HepG2 (cell line): ENCODE data around the gene ACBD6. TPM values are rescaled to one million over a fixed set of nuclear protein-coding genes. Genes with fewer than 3 reads are reported as not detected.

ENCODE experiments used
- ATAC-seq: fragments of 200-7000 bp; cut with Tn5 transposase; 3 replicates; pipeline ENCODE4 v1.9.1; 2020; ENCODE audit warnings: mild to moderate bottlenecking, moderate library complexity
- BruUV-seq: library from RNA; stranded (reverse); fragments of 400-500 nt; replicated peaks from 2 replicates; lab custom pipeline; 2021; lab: Mats Ljungman, UMichigan
- CTCF ChIA-PET: fragments of 300-600 bp; formaldehyde crosslinking; extraction: SDS; loops from one replicate; lab custom pipeline; 2021; ENCODE audit warnings: low total read pairs, inconsistent platforms, low intra/inter-chr PET ratio; lab: Yijun Ruan, JAX
- POLR2A ChIA-PET: fragments of 350-600 bp; sonication (Branson Sonifier 250); formaldehyde crosslinking; loops from one replicate; lab custom pipeline; 2020; ENCODE audit warnings: antibody characterized with exemption, inconsistent platforms; lab: Yijun Ruan, JAX
- DNase-seq: peaks from one replicate; pipeline ENCODE4 v3.0.0-alpha.2; 2015; ENCODE audit warnings: low spot score
- FAIRE-seq: peaks from 3 replicates; lab custom pipeline; 2011; peaks lifted over from hg19 to GRCh38; lab: Jason Lieb, UNC
- H2AFZ ChIP-seq: one replicate; pipeline ENCODE4 v1.6.1; 2011; ENCODE audit warnings: low read length, inconsistent platforms
- H3K27ac ChIP-seq: fragments of 300-600 bp; 3 replicates; pipeline ENCODE4 v1.8.0; 2011; ENCODE audit warnings: mixed run types, mild to moderate bottlenecking, mixed read lengths, low read length, inconsistent platforms; ENCODE audit not compliant: insufficient read depth; ENCODE audit errors: extremely low read length
- H3K27me3 ChIP-seq, 2 experiments: fragments of 200-600 bp in 1 of 2; 2 replicates in 1 of 2; 3 replicates in 1 of 2; pipeline versions ENCODE4 v1.6.0 to v1.8.0; 2011; ENCODE audit warnings: low read length in 2 of 2, mild to moderate bottlenecking in 2 of 2, moderate library complexity in 2 of 2, inconsistent platforms in 1 of 2; ENCODE audit not compliant: insufficient read depth in 2 of 2, control insufficient read depth in 1 of 2
- H3K36me3 ChIP-seq, 2 experiments: fragments of 200-600 bp in 1 of 2; replicated peaks in 1 of 2; 2 replicates in 1 of 2; 3 replicates in 1 of 2; pipeline versions ENCODE4 v1.5.1 to v1.8.0; 2011; ENCODE audit warnings: low read length in 2 of 2, inconsistent platforms in 1 of 2; ENCODE audit not compliant: insufficient read depth in 2 of 2, control insufficient read depth in 1 of 2
- H3K4me1 ChIP-seq: 2 replicates; pipeline ENCODE4 v1.5.1; 2012; ENCODE audit warnings: low read length, inconsistent platforms; ENCODE audit not compliant: insufficient read depth
- H3K4me2 ChIP-seq: 2 replicates; pipeline ENCODE4 v1.6.0; 2011; ENCODE audit warnings: low read depth, low read length, inconsistent platforms
- H3K4me3 ChIP-seq, 3 experiments: fragments of 200-600 bp in 1 of 3; sonication (generic), shearing (Covaris generic) in 1 of 3; replicated peaks in 1 of 3; 2 replicates each; pipeline ENCODE4 v1.5.1; 2011 to 2016; ENCODE audit warnings: low read length in 3 of 3, inconsistent platforms in 2 of 3, low read depth in 2 of 3, mild to moderate bottlenecking in 2 of 3, control low read depth in 1 of 3, mixed read lengths in 1 of 3; ENCODE audit not compliant: insufficient read depth in 1 of 3
- H3K79me2 ChIP-seq: one replicate; pipeline ENCODE4 v1.6.1; 2011; ENCODE audit warnings: low read length, inconsistent platforms; ENCODE audit not compliant: insufficient read depth
- H3K9ac ChIP-seq: 2 replicates; pipeline ENCODE4 v1.6.0; 2011; ENCODE audit warnings: mild to moderate bottlenecking, low read depth, low read length, inconsistent platforms; ENCODE audit not compliant: insufficient read depth
- H3K9me3 ChIP-seq: 2 replicates; pipeline ENCODE4 v1.5.1; 2012; ENCODE audit warnings: mild to moderate bottlenecking, low read length
- H4K20me1 ChIP-seq: 2 replicates; pipeline ENCODE4 v1.6.0; 2011; ENCODE audit warnings: inconsistent platforms, mild to moderate bottlenecking, low read length, moderate library complexity; ENCODE audit not compliant: insufficient read depth
- CEBPG ChIP-seq: IDR thresholded peaks from 2 replicates; pipeline ENCODE4 v1.6.1; 2016
- EHMT2 ChIP-seq: fragments of 200-600 bp; sonication (generic); IDR thresholded peaks from 2 replicates; pipeline ENCODE4 v1.7.0; 2017; ENCODE audit warnings: antibody characterized with exemption, low read depth, low read length, borderline replicate concordance
- ESRRA ChIP-seq: sonication (generic); formaldehyde crosslinking; IDR thresholded peaks from 2 replicates; pipeline ENCODE4 v1.5.1; 2020; ENCODE audit warnings: mild to moderate bottlenecking, low read depth, missing genetic modification reagents
- EZH2 ChIP-seq: conservative IDR thresholded peaks from 2 replicates; pipeline ENCODE4 v1.6.1; 2012; ENCODE audit warnings: mild to moderate bottlenecking, low read depth, low read length, moderate library complexity
- FOXC1 ChIP-seq: sonication (generic); formaldehyde crosslinking; IDR thresholded peaks from 2 replicates; pipeline ENCODE4 v1.8.0; 2022; ENCODE audit warnings: mild to moderate bottlenecking, missing genetic modification reagents, borderline replicate concordance
- RXRA ChIP-seq: sonication (generic); formaldehyde crosslinking; IDR thresholded peaks from 2 replicates; pipeline ENCODE4 v1.5.1; 2020; ENCODE audit warnings: missing genetic modification reagents
- U2AF2 ChIP-seq: fragments of 200-400 bp; formaldehyde crosslinking; IDR thresholded peaks from 2 replicates; pipeline ENCODE4 v1.6.1; 2017; ENCODE audit warnings: low read depth, mild to moderate bottlenecking, low read length
- ZNF546 ChIP-seq: sonication (generic); formaldehyde crosslinking; conservative IDR thresholded peaks from 2 replicates; pipeline ENCODE4 v1.8.1; 2023; ENCODE audit warnings: mild to moderate bottlenecking, missing genetic modification reagents
- ZNF557 ChIP-seq: sonication (generic); formaldehyde crosslinking; IDR thresholded peaks from 2 replicates; pipeline ENCODE4 v1.4.0; 2020; ENCODE audit warnings: missing genetic modification reagents
- ZNF660 ChIP-seq: sonication (generic); formaldehyde crosslinking; IDR thresholded peaks from 2 replicates; pipeline ENCODE4 v1.5.1; 2020; ENCODE audit warnings: mild to moderate bottlenecking, low read depth, missing genetic modification reagents, borderline replicate concordance
- WGBS: methylation state at CpG from one replicate; pipeline ENCODE4 v1.1.6; 2017; ENCODE audit warnings: low lambda C conversion rate; 5-methylcytosine and 5-hydroxymethylcytosine counted together
- in situ Hi-C: cut with HindIII; loops from 2 replicates; pipeline ENCODE4 v1.10.0; 2017; ENCODE audit warnings: low pct_unique_long_range_greater_than_20kb; ENCODE audit not compliant: extremely low pct_ligation_motif_present
- intact Hi-C: fragments of 100-400 bp; cut with micrococcal nuclease; formaldehyde crosslinking; loops from one replicate; pipeline ENCODE4 v1.10.0; 2022; ENCODE audit not compliant: unreplicated experiment
- polyA plus RNA-seq, 8 experiments: library from polyadenylated mRNA; depleted of rRNA in 3 of 8; stranded (reverse) in 7 of 8; unstranded in 1 of 8; fragments of >200 nt; fragmentation: Illumina TruSeq in 4 of 8; extraction: Trizol in 4 of 8; gene quantifications; 2 replicates each; pipeline versions ENCODE4 v1.2.1 to v1.2.3, GENCODE V29; 2011 to 2016; ENCODE audit warnings: low read depth in 4 of 8, missing spikeins in 1 of 8, mixed read lengths in 1 of 8; ENCODE audit not compliant: insufficient read depth in 1 of 8
- total RNA-seq, 5 experiments: library from RNA; depleted of rRNA; stranded (reverse); fragments of >200 nt; fragmentation: Illumina TruSeq; extraction: Trizol; gene quantifications; 2 replicates each; pipeline ENCODE4 v1.2.3, GENCODE V29; 2016; ENCODE audit warnings: low read depth in 1 of 5
- TF ChIP-seq, protein P1 (sequence below): IDR thresholded peaks from 2 replicates; pipeline ENCODE4 v1.6.1; 2016; ENCODE audit warnings: control low read depth

Gene ACBD6
- total and polyA plus RNA-seq, 2 of the 13 experiments (the other 11 are each of a cell fraction or from before 2014, with no cell fraction given): 33.5 to 47.2 TPM

- peaks cover 84% of the 10 kb centered on the region for H3K4me1 ChIP-seq
- no peak overlapping the region for H3K4me3 ChIP-seq
- H3K9ac ChIP-seq: no peak overlapping the region
- ATAC-seq (no peak), DNase-seq (no peak), FAIRE-seq (no peak)
- peaks cover 0 to 8% of the 10 kb centered on the region in 2 experiments; a peak in 3 of 5 replicates for H3K27me3 ChIP-seq
- no peak overlapping the region for H3K4me2 ChIP-seq
- ChIA-PET POLR2A (no interaction called here), CTCF (interaction anchor here (1.6 to 3.2 kb wide), 3 partner anchors 65 to 226 kb away, joined by 3 to 17 read pairs (median 10); no protein-coding TSS in a partner anchor)
- no peaks in the 10 kb centered on the region for H3K36me3 ChIP-seq
- intact Hi-C loops: loop anchor here (1.0 to 5.0 kb wide), 2 partner anchors 165 to 231 kb away; no protein-coding TSS in a partner anchor
- no TSS peak for BruUV-seq
- WGBS: 33% methylated on average over 7 of the region's 9 CpGs
- no peaks in the 10 kb centered on the region for H4K20me1 ChIP-seq
- TF ChIP-seq ESRRA (CRISPR knock-in tag) (no peak), RXRA (CRISPR knock-in tag) (no peak), EHMT2 (no peak), FOXC1 (CRISPR knock-in tag) (no peak), CEBPG (no peak), EZH2 (no peak), ZNF660 (CRISPR knock-in tag) (no peak), ZNF546 (CRISPR knock-in tag) (no peak), U2AF2 (no peak), ZNF557 (no peak)
- TF ChIP-seq, protein P1, sequence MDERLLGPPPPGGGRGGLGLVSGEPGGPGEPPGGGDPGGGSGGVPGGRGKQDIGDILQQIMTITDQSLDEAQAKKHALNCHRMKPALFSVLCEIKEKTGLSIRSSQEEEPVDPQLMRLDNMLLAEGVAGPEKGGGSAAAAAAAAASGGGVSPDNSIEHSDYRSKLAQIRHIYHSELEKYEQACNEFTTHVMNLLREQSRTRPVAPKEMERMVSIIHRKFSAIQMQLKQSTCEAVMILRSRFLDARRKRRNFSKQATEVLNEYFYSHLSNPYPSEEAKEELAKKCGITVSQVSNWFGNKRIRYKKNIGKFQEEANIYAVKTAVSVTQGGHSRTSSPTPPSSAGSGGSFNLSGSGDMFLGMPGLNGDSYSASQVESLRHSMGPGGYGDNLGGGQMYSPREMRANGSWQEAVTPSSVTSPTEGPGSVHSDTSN (CRISPR knock-in tag): no peak
- no peaks in the 10 kb centered on the region for H3K79me2 ChIP-seq
- no peaks in the 10 kb centered on the region for H3K9me3 ChIP-seq
- H3K27ac ChIP-seq: no peak overlapping the region
- H2AFZ ChIP-seq: no peak overlapping the region
- in situ Hi-C loops: loop anchor here (5.0 kb wide), 2 partner anchors 166 to 226 kb away; no protein-coding TSS in a partner anchor
These were observed 250.7 kb downstream of the ACBD6 start for GRCh38 chr1:180251526-180252305.
